ENCODE measurements around the gene CLEC11A.

Gene CLEC11A

GRCh38 chr19:50723069-50723468, at the start of gene CLEC11A:
TSS of gene CLEC11A (plus strand) at chr19:50723364. CDS start at chr19:50723526, 162 bp downstream.
- Histone ChIP-seq H3K36me3 (peaks cover 27% of the 10 kb centered on the region), H3K27ac (peak within 1 kb of the TSS; percentile 98), H3K4me1 (peaks cover 62% of the 10 kb centered on the region), H4K20me1 (peaks cover 34% of the 10 kb centered on the region), H3K9ac (peak within 1 kb of the TSS; percentile 95), H3K27me3 (no peaks in the 10 kb centered on the region), H3K4me3 (peak within 1 kb of the TSS; percentile 87), H3K4me2 (peak within 1 kb of the TSS; percentile 97), H3K9me3 (no peaks in the 10 kb centered on the region)
- TF ChIP-seq Cebpa-rat (IDR thresholded peaks at IDR 0.05), result no peak

DNA sequence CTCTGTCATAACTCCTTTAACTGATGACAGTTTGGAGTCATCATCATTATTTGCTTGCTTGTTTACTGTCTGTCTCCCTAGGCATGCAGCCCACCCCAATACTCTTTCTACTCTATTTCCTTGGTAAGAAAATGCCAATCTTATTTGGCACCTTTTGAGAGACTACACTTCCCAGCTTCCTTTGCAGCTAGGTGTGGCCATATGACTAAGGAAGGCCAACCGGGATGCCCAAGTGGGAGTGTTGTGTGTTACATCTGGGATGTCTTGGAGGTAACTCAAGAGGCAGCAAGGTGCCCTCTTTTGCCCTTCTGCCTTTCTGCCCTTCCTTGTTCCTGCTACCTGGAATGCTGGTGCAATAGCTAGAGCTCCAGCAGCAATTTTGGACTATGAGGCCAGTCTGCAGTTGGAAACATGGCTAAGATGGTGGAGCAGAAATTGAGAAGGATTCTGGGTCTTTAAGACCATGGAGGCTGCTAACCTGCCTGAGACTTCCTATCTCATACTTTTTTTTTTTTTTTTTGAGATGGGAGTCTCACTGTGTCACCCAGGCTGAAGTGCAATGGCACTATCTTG, 46.5 kb upstream of the CLEC11A start:
- Histone ChIP-seq H3K27ac (no peak overlapping the region), H3K27me3 (no peaks in the 10 kb centered on the region), H4K20me1 (peaks cover 48% of the 10 kb centered on the region), H3K4me2 (no peak overlapping the region), H3K4me3 (no peak overlapping the region), H3K9me3 (no peaks in the 10 kb centered on the region), H3K4me1 (peaks cover 14% of the 10 kb centered on the region), H3K9ac (no peak overlapping the region), H3K36me3 (peaks cover 78% of the 10 kb centered on the region)
- no peak for TF ChIP-seq Cebpa-rat (IDR thresholded peaks at IDR 0.05)

GRCh38 chr19:50677636-50678035, 45.5 kb upstream of the CLEC11A start:
- Histone ChIP-seq H3K4me1 (peaks cover 14% of the 10 kb centered on the region), H3K27me3 (no peaks in the 10 kb centered on the region), H4K20me1 (peaks cover 41% of the 10 kb centered on the region), H3K27ac (no peak overlapping the region), H3K36me3 (peaks cover 80% of the 10 kb centered on the region), H3K9me3 (no peaks in the 10 kb centered on the region), H3K4me3 (no peak overlapping the region), H3K9ac (no peak overlapping the region), H3K4me2 (no peak overlapping the region)
- TF ChIP-seq Cebpa-rat (IDR thresholded peaks at IDR 0.05), result no peak

DNA sequence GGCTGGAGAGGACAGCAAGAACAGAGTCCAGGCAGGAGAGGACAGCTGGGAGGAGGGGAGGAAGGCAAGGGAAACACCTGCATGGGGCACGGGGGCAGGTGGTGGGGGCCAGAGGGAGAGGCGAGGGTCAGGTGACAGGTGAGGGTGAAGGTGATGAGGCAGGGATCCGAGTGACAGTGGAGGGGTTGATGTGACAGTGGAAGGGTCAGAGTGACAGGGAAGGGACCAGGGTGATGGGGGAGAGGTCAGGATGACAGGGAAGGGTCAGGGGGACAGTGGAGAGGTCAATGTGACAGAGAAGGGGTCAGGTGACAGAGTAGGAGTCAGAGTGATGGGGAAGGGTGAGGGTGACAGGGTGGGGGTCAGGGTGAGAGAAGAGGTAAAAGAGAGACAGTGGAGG, 44.8 kb upstream of the CLEC11A start:
- no peaks in the 10 kb centered on the region for H3K9me3 ChIP-seq
- no peaks in the 10 kb centered on the region for H3K27me3 ChIP-seq
- no peak for TF ChIP-seq Cebpa-rat (IDR thresholded peaks at IDR 0.05)
- no peak overlapping the region for H3K27ac ChIP-seq
- H3K4me3 ChIP-seq, result no peak overlapping the region
- H3K9ac ChIP-seq, result no peak overlapping the region
- H3K4me2 ChIP-seq, result no peak overlapping the region
- peaks cover 14% of the 10 kb centered on the region for H3K4me1 ChIP-seq
- H3K36me3 ChIP-seq, result peaks cover 80% of the 10 kb centered on the region
- peaks cover 41% of the 10 kb centered on the region for H4K20me1 ChIP-seq

- 0 out of 2 replicates have a peak overlapping the region, but pooled peaks have one; percentile 18 for H3K27ac ChIP-seq
- no peak overlapping the region for H3K4me3 ChIP-seq
- H3K36me3 ChIP-seq, result peaks cover 83% of the 10 kb centered on the region
- H4K20me1 ChIP-seq, result peaks cover 41% of the 10 kb centered on the region
- peaks cover 14% of the 10 kb centered on the region for H3K4me1 ChIP-seq
- TF ChIP-seq Cebpa-rat (IDR thresholded peaks at IDR 0.05), result no peak
- H3K27me3 ChIP-seq, result no peaks in the 10 kb centered on the region
- H3K9me3 ChIP-seq, result no peaks in the 10 kb centered on the region
- peak overlapping the region; percentile 63 for H3K4me2 ChIP-seq
- H3K9ac ChIP-seq, result no peak overlapping the region
These were observed 43.7 kb upstream of the CLEC11A start for GRCh38 chr19:50679177-50680125.

GRCh38 chr19:50686310-50687032, 36.7 kb upstream of the CLEC11A start:
- H3K9me3 ChIP-seq, result no peaks in the 10 kb centered on the region
- H3K27me3 ChIP-seq, result no peaks in the 10 kb centered on the region
- H3K4me3 ChIP-seq, result no peak overlapping the region
- H3K36me3 ChIP-seq, result peaks cover 100% of the 10 kb centered on the region
- no peak overlapping the region for H3K9ac ChIP-seq
- no peak overlapping the region for H3K4me2 ChIP-seq
- H3K27ac ChIP-seq, result no peak overlapping the region
- H3K4me1 ChIP-seq, result no peaks in the 10 kb centered on the region
- peaks cover 87% of the 10 kb centered on the region for H4K20me1 ChIP-seq
- no peak for TF ChIP-seq Cebpa-rat (IDR thresholded peaks at IDR 0.05)

- H3K27ac ChIP-seq, result no peak overlapping the region
- peaks cover 89% of the 10 kb centered on the region for H3K36me3 ChIP-seq
- H3K4me3 ChIP-seq, result no peak overlapping the region
- no peaks in the 10 kb centered on the region for H3K9me3 ChIP-seq
- no peak overlapping the region for H3K4me2 ChIP-seq
- peaks cover 99% of the 10 kb centered on the region for H4K20me1 ChIP-seq
- H3K4me1 ChIP-seq, result no peaks in the 10 kb centered on the region
- H3K27me3 ChIP-seq, result peaks cover 5% of the 10 kb centered on the region; the same call in 1 of the 2 replicates
- TF ChIP-seq Cebpa-rat (IDR thresholded peaks at IDR 0.05), result no peak
- H3K9ac ChIP-seq, result no peak overlapping the region
These were observed 34.4 kb upstream of the CLEC11A start for GRCh38 chr19:50688766-50689165.

DNA sequence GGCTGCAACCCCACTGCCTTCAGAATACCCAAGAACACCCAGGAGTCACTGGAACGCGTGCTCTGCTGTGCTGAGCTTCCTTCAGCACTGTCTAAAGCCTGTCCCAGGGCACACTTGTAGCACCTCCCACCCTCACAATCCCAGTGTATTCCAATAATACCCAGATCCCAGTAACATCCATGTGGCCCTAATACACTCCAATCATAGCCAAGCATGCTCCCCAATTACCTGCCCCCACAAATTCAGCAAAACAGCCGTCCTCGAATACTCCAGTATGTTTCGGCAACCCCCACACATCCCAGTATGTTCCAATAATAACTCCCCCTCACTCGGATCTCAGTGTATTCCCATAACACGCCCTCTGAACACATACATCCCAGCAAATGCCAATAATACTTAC, 32.7 kb upstream of the CLEC11A start:
- H3K9me3 ChIP-seq, result no peaks in the 10 kb centered on the region
- peaks cover 72% of the 10 kb centered on the region for H3K36me3 ChIP-seq
- no peak for TF ChIP-seq Cebpa-rat (IDR thresholded peaks at IDR 0.05)
- peaks cover 97% of the 10 kb centered on the region for H4K20me1 ChIP-seq
- no peak overlapping the region for H3K4me2 ChIP-seq
- peaks cover 1% of the 10 kb centered on the region for H3K4me1 ChIP-seq
- H3K9ac ChIP-seq, result no peak overlapping the region
- no peak overlapping the region for H3K27ac ChIP-seq
- H3K4me3 ChIP-seq, result no peak overlapping the region
- H3K27me3 ChIP-seq, result peaks cover 16% of the 10 kb centered on the region

DNA sequence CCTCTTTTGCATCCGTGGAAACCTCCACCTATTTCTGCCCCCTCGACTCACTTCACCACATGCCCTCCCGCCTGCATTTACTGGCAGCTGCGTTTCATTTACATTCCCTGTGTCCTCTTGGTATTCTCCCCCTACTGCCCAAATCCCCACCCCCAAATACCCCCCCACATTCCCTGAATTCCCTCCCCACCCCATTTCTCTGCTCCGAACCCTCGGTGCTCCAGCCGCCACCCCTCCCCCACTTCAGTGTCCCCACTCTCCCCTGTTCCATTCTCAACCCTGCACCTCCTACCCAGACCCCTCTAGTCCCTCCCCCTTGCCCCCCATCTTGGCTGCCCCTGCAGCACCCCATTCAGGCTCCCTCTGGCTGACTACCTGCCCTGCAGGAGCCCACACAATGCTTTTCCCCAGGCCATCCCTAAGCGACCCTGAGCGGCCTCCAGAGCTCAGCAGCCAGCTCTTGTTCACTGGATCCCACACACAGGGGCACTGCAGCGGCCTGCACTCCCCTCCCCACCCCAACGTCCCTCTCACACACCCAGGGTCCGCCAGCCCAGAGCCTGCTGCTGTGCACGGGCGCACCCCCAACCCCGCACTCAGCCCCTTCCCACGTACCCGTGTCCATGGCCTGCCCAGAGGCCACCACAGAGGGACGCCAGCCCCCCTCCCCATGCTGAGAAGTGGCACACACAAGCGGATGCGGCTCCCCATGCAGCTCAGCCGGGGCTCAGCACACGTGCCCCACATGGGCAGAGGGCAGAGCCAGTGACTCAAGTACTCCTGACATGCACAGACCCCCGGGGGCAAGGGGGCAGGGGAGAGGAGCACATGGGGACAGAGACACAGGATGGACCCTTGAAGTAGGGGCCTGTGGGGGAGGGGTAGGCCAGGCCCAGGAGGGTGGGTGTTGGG, 29.8 kb upstream of the CLEC11A start:
- no peak overlapping the region for H3K4me3 ChIP-seq
- peaks cover 97% of the 10 kb centered on the region for H4K20me1 ChIP-seq
- H3K27me3 ChIP-seq, result peaks cover 23% of the 10 kb centered on the region
- TF ChIP-seq Cebpa-rat (IDR thresholded peaks at IDR 0.05), result no peak
- H3K4me1 ChIP-seq, result peaks cover 13% of the 10 kb centered on the region
- no peaks in the 10 kb centered on the region for H3K9me3 ChIP-seq
- no peak overlapping the region for H3K27ac ChIP-seq
- H3K9ac ChIP-seq, result no peak overlapping the region
- H3K36me3 ChIP-seq, result peaks cover 60% of the 10 kb centered on the region
- no peak overlapping the region for H3K4me2 ChIP-seq
